Stimulated activated CD8-positive, alpha-beta memory T cell treated with anti-CD3 and anti-CD28 coated beads, Interleukin-7, amount 100 ng/mL, for 4 hours (primary cell): ENCODE data around the gene IREB2.
"Not testable (repeated sequence)": the region's sequence is repeated elsewhere in the genome, so short reads cannot be mapped to it uniquely, and the experiment has no call there.

Source experiments
- DNase-seq, 2 donors: peaks; one replicate each; pipeline ENCODE4 v3.0.0-alpha.2; 2020; ENCODE audit warnings: low read depth in 2 of 2

Gene IREB2

DNA sequence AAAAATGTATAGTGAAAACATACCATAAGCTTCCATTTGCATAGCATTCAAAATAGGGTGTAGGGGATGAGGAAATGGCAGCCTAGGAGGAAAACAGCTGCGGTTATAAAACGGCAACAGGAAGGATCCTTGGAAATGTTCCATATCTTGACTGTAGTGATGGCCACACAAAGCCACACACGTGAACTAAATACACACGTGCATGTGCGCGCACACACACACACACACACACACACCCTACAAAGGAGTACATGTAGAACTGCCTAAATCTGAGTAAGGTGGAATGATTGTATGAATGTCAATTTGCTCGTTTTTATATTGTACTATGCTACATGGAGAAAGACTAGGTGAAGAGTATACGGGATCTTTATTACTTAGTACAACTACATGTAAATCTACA lies 3.9 kb upstream of the IREB2 start:
- DNase-seq: no peak

DNA sequence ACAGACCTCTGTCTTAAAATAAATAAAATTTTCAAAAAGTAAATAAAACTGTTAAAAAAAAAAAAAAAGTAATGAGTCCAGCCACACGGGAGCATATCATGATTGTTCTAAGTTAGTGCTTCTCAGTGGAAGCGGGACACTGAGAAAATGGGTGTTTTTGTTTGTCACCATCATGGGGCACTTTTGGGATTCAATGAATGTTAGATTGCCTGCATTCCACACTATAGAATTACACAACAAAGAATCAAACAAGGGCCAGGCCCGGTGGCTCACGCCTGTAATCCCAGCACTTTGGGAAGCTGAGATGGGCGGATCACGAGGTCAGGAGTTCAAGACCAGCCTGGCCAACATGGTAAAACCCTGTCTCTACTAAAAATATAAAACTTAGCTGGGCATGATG lies 3.3 kb upstream of the IREB2 start:
- DNase-seq: not testable (repeated sequence)

DNA sequence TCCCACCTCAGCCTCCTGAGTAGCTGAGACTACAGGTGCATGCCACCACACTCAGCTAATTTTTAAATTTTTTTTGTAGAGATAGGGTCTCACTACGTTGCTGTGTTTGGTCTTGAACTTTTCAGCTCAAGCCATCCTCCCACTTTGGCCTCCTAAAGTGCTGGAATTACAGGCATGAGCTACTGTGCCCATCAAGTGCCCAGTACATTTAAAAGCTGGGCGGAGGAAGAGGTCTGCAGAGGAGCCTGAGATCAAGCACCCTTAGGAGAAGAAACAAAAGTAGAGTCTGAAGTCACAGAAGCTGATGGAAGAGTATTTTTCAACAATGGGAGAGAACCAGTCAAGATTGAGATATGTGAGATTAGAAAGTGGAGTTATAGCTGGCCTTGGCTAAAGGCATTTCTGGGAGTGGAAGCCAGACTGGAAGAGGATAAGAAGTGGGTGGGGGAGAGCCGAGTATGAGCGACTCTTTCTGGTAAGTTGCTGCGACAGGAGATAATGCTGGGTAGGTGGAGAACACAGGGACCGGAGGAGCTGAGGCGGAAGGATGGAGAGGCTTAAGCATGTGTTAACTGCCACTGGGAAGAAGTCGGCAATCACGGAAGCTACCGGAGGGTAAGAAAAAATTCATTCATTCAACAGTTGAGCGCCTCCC lies 782 bp upstream of the IREB2 start:
- no peak for DNase-seq

DNA sequence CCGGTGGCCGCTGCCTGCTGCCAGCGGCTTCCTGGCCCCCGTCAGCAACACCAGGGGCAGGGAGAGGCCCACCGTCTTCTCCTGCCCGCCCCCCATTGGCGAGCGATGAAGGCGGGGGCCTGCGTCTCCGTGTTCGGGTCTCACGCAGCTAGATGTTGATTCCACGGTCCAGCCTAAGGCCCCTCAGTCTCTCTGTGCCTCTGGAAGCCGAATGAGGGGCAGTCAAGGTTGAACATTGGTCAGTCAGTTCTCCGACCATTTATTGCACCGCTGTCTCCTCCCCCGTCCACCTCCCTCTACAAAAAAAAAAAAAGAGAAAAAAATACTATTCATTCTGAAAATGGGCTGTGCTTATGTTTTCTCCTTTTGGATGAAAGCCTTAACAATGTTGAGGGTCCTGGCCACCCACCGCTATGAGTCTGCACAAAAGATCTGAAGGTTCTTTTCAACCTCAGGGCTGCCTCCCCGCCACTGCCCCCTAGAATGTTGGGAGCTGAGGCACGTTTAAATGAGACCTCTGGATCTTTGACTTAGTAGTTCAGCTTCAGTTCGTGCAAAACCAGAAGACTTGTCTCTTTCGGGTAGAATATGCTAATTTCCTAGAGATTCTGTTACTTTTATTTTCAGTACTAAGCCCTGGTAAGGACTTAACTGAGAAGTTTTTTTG lies 736 bp downstream of the IREB2 start:
- DNase-seq: no peak

DNA sequence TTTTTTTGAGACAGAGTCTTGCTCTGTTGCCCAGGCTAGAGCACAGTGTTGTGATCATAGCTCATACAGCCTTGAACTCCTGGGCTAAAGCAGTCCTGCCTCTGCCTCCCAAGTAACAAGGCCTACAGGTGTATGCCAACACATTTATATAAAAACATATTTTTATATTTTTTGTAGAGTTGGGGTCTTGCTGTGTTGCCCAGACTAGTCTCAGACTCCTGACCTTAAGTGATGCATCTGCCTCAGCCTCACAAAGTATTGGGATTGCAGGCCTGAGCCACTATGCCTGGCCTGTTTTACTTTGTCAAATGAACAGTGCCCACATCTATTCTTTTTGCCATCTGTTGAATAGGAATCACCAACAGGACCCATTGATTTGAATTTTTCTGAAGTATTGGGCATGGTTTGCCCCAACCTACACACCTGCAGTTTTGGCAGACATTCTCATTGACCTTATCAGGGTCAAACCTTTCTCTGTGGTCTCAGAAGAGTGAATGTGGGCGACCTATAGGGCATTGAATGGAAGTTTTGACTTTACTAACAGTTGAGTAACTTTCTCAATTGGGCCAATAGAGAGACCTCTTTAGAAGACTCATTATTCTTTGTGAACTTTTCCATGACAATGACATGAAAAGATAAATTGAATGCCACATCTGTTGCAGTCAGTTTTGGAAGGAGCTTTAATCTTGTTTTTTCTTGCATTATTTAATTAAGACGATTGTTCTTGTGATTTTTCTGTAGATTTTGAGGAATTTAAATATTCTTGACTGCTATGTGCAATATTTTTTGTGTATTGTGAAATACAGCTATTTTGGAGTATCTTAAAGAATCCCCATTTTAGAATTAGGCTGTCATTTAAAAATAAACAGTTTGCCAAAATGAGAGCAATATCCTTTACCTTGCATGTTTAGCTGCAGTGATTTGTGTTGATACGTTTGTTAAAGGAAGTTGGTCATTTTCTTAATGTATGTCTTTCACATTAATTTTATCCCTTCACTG lies 2.7 kb downstream of the IREB2 start:
- no peak for DNase-seq

DNA sequence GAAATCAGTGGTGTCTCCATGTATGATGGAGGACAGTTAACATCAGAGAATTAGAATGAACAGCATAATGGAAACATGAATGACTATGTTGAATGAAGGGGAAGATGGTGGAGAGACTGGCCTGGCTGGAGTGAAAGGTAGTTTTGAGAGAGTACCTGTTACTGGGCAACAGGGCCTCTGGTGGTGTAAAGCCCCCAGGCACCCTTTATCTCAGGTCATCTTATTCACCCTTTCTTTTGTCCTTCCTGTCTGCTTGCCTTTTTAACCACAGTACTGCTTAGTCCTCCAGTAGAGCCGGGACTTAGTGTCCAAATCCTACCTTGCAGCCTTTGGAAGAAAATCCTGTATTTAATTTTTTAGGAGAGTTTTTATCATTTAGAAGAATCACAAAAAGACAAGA lies 6.2 kb downstream of the IREB2 start:
- DNase-seq: no peak

DNA sequence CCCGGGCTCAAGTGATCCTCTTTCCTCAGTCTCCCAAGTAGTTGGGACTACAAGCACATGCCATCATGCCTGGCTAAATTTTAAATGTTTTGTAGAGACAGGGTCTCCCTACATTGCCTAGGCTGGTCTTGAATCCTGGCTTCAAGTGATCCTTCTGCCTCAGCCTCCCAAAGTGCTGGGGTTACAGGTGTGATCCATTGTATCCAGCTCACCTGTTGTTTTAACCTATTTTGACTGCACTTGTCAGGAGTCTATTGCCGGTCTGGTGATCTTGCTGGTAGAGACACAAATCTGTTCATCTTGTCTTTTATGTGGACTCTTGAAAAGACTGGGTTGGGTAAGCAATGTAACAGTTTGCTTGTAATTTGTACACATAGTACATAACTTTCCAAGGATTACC lies 7.9 kb downstream of the IREB2 start:
- no peak for DNase-seq

DNA sequence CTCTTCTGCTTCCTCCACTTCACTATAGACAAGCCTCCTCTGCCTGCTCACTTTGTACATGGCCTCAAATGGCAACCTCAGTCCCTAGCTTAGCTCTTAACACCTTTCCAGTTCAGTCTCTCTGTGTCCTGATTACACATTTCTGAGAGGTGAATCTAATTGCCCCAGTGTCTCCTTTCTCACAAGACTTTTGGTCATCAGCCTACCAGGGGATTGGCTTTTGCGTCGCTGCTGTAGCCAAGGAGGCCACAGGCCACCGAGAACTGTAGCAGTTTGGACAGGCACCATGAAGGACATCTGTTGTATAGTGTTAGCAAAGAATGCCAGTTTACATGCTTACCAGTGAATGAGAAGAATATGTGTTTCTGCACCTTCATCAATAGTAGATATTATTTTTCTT lies 8.5 kb downstream of the IREB2 start:
- DNase-seq: no peak

DNA sequence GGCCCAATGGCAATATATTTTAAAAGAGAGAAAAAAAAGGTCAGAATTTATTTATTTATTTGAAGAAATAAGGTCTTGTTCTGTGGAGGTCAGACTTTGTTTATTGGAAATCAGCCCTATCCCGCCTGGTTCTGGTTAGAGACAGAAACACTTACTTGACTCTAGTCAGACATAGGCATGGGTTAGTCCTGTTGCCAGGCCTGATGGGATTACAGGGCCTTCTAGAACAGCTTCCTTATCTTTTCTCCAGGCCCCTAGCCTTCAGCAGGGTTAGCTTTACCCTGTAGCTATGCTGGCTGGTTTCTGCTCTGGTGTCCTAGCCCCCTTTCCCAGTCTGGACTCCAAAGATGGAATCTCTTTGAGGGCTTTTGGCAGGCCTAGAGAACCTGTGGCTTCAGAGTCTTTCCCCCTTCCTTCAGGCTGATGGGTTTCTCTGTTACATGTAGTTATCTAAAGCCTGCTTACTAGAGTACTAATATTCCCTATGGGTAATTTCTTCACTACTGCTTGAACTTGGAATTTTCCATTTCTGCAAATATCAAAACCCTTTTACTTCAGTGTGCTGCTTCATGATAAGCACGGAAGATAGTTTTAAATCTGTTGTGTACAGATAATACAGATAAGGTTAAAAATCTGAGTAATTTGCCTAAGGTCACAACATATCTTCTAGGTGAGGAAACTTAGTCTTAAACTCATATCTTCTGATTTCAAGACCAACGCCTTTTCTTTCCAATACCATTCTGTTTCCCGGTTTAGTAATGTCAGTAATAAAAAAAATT lies 10.6 kb downstream of the IREB2 start:
- no peak for DNase-seq

DNA sequence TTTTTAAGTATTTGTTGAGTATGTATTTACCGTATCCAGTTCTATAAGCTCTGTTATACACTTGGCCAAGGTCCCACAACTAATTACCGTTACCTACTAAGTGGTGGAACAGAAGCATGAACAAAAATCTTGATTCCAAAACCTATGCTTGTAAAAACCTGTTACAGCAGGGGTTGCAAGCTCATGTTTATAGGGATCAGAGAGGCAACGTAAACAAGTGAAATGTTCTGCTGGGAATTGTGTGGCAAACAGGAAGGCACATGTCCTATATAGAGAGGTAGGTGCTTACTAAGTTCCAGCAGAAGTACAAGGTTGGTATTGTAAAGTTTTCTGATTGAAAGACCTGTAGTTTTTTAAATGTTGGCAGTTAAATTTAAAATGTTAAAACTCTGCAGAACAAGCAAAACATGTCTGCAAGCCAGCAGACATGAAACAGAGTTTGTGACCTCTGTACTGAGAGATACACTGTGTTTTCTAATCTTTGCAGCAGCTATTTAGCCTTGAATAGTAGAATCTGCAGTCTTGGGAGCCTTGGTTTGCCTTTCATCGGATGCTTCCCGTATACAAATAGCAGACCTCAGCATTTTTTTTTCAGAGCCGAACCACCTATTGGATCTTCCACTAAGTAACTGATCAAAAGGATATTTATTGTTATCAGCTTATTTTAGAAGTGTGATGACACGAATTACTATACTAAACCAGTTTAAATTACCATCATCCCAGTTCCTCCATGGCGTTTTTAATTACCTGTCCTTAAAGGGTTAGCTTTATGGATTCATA lies 11.4 kb downstream of the IREB2 start:
- no peak for DNase-seq

DNA sequence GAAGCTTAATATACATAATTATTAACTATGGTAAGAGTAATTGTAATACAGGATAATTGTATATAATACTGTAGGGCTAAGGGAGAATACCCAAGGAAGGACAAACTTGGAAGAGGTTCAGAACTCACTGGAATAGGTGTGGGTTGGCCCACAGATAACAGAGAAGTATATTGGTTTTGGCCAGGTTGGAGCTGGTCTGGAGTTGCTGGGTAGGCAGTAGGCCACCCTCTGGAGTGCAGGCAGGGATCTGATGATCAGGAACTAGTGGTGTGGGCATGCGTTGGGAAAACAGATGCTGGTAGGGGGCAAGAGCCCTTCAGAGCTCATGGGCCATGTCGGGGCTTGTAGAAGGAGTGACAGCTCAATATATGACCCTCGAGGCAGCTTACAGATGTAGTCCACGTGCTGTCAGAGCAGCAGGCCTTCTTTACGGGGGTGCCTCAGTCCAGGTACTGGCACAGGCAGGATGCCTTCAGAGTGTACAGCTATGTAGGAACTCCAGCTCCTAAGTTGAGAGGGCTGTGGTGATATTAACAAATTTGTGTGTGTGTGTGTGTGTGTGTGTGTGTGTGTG lies 12.4 kb downstream of the IREB2 start:
- no peak for DNase-seq

DNA sequence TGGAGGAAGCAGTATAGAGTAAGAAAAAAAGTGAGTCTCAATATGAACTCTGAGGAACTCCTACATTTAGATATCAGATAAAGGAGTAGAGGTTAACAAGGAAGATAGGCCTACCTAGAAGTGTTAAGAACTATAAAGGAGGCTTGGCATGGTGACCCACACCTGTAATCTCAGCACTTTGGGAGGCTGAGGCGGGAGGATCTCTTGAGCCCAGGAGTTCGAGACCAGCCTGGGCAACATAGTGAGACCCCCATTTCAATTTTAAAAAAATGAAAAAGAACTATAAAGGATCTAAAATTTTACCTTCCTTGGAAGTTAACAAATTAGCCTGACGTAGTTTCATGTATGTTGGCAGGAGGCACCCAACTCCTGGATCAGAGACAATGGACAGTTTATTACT lies 14.5 kb downstream of the IREB2 start:
- no peak for DNase-seq

DNA sequence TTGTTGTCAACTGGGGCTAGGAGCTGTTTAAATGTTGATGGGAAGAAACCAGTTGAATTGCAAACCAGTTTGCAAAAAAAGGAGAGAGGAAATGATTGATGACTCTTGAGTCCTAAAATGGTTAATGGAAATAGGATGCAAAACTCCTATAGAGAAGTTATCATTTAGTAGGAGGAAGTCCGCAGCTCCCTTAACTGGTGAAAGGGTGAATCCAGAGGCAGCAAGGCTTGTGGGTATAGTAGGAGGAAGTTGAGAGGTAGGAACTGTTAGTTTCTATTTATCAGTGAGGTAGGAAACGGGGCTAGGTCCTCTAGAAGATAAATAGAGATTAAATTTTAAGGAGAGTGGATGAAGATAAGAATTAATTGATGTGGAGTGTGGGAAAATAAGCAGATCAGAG lies 15.4 kb downstream of the IREB2 start:
- DNase-seq: no peak

DNA sequence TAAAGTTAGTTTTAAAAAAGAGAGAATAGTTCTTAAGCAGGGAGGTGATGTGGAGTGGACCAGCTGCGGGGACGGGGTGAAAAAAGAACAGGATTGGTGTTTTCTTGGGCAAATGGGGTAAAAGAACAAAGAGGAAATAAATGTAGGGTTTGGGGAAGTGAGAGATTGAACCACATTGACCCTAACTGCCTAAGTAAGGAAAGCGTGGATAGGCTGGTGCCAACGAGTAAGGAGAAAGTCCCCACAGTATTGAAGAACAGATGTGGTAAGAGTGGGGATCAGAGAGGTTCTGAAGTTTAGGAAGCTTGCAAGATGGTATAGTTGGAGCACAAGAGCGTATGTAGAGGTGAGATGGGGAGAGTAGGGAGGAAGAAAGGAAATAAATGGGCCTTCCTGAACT lies 17.0 kb downstream of the IREB2 start:
- DNase-seq: no peak

DNA sequence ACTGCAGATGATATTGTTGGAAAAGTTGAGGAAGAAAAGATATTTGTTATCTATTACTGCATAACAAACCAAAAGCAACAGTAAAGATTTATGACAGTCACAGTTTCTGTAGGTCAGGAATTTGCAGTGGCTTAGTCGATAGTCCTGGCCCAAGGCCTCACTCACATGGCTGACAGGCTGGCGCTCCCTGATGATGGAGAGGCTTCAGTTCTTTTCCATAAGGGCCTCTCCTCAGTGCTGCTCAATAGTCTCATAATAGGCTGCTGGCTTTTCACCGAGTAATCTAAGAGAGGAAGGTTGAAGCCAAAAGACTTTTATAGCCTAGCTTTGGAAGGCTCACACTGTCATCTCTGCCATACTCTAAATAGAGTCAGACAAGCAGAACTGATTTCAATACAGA lies 17.7 kb downstream of the IREB2 start:
- no peak for DNase-seq

DNA sequence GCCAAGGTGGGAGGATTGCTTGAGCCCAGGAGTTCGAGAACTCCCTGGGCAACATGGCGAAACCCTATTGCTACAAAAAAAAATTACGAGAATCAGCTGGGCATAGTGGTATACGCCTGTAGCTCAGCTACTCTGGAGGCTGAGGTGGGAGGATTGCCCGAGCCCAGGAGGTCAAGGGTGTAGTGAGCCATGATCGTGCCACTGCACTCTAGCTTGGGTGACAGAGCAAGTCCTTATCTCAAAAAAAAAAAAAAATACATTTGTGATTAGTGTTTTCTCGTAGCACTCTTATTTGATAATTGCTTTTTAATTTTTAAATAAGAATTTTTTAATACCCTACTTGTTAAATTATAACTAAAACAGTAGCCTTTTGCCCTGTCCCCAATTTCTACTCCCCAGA lies 18.4 kb downstream of the IREB2 start:
- DNase-seq: no peak

DNA sequence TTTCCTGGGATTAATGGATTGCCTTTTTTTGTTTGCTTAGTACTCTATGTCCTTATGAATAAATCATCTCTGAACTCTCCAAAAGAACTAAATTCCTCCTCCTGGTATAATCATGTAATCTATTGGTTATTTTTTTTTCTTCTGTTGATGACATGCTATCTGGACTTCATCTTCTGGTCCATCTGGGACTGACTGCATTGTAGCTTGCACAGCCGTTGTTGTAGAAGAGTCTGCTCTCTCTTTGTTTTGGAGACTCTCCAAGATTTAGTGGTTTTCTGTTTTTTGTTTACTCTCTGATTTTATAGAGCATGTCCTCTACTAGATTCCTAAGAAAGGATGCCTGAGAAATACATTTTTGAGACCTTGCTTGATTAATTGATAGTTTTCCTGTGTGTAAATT lies 19.1 kb downstream of the IREB2 start:
- DNase-seq: no peak

DNA sequence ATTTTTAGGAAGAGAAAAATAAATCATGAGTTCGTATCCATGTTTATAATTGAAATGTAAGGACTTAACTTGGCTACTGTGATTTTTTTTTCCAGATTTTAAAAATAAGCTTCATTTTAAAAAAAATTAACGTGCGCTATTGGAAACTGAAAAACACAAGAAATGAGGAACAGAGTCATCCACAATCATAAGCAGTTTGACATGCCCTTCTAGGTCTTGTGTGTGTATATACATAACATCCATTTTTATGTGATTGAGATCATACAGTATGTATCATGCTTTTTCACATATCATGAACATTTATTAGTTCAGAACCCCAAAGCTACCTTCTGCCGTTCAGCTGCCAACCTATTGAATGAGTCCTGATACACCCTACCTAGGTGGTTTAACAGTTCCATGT lies 22.7 kb downstream of the IREB2 start:
- DNase-seq: no peak

DNA sequence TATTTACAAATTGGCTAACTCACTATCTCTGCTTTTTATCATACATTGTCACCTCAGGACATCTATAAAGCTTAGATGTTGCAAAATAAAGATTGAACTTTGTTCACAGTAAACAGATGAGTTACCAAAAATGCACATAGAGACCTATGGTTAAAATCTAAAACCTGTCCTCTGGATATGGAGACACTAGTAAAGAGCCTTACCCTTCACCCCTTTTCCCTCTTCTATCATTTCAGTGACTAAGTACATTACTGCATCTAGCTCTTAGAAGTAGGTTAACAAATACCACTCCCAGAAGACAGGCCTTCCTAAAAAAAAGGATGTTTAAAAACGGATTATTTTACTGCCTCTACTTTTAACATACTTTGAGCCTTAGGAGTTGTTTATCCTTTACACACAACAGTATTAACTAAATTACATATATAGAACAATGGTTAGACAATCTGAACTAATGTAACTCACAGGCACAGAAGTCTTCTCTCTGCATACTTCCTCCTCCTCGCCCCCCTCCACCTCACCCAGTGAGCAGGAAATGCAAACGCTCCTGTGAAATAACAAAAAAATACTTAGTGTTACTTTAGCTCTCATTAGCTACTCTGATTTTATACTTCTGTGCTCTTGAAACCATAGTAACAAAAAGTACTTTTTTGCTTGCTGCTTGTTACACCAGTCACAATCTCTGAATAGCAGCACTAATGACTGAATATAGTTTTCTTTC lies 23.3 kb downstream of the IREB2 start:
- DNase-seq: peak in 1 of 2 donors; percentile 15

DNA sequence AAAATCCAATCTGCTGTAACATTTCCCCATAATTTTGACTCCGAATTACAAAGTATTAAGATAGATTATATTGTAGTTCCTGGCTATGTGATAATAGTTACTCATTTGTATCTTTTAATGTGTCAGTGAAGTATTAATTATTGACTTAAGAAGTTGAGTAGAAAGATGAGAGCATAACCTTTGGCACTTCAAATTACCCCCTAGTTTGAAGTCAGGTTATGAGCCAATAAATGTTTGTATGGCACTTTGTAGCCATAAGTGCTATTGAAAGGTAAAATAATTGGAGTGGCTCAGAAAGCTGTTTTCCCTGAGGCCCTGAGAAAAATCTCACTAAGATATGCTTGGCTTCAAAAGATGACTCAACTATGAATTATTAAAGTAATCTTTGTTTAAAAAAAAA lies 31.0 kb downstream of the IREB2 start:
- DNase-seq: no peak
